Measurements from ENCODE around the gene KTN1. TPM values are rescaled to one million over a fixed set of nuclear protein-coding genes. Genes with fewer than 3 reads are reported as not detected.

Gene KTN1
- total RNA-seq, 1 donor from 2014 or later, result 128 TPM

DNA sequence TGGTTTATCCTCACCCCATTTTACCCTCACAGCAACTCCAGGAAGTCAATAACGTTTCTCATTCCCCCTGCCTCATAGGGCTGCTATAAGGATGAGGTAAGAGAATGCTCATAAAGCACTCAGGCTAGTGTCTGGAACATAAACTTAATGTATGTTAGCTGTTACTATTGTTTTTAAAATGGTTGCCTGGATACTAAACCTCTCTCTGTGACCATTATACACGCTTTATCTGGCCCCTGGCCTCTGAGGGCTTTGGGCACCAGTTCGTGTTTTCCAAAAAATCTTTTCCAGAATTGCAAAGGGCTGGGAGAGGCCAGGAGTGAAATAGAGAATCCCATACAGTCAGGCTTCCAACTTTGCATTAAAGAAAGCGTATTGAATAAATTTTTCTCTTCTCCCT, 113.9 kb downstream of the KTN1 start:
- FAIRE-seq (no peak), DNase-seq (ENCODE audit: low read depth) (no peak)
- H3K27me3 ChIP-seq (ENCODE audit: control insufficient read depth, insufficient read depth, low read length), result no peaks in the 10 kb centered on the region
- H3K36me3 ChIP-seq (ENCODE audit: control insufficient read depth, insufficient read depth, low read length), result no peaks in the 10 kb centered on the region
- TF ChIP-seq, protein P1, sequence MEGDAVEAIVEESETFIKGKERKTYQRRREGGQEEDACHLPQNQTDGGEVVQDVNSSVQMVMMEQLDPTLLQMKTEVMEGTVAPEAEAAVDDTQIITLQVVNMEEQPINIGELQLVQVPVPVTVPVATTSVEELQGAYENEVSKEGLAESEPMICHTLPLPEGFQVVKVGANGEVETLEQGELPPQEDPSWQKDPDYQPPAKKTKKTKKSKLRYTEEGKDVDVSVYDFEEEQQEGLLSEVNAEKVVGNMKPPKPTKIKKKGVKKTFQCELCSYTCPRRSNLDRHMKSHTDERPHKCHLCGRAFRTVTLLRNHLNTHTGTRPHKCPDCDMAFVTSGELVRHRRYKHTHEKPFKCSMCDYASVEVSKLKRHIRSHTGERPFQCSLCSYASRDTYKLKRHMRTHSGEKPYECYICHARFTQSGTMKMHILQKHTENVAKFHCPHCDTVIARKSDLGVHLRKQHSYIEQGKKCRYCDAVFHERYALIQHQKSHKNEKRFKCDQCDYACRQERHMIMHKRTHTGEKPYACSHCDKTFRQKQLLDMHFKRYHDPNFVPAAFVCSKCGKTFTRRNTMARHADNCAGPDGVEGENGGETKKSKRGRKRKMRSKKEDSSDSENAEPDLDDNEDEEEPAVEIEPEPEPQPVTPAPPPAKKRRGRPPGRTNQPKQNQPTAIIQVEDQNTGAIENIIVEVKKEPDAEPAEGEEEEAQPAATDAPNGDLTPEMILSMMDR (IDR thresholded peaks at IDR 0.05; ENCODE audit: insufficient read depth, low read length, severe bottlenecking), result no peak
- no peak overlapping the region for H3K4me3 ChIP-seq (ENCODE audit: low read depth, low read length)

GRCh38 chr14:55697414-55697861, 117.4 kb downstream of the KTN1 start:
- TF ChIP-seq, protein P1 (IDR thresholded peaks at IDR 0.05; ENCODE audit: insufficient read depth, low read length, severe bottlenecking), result no peak
- Histone ChIP-seq H3K36me3 (ENCODE audit: control insufficient read depth, insufficient read depth, low read length) (no peaks in the 10 kb centered on the region), H3K27me3 (ENCODE audit: control insufficient read depth, insufficient read depth, low read length) (no peaks in the 10 kb centered on the region), H3K4me3 (ENCODE audit: low read depth, low read length) (no peak overlapping the region)
- DNase-seq (ENCODE audit: low read depth) (no peak), FAIRE-seq (no peak)

GRCh38 chr14:55698051-55698450, 118.0 kb downstream of the KTN1 start:
- Histone ChIP-seq H3K36me3 (ENCODE audit: control insufficient read depth, insufficient read depth, low read length) (no peaks in the 10 kb centered on the region), H3K4me3 (ENCODE audit: low read depth, low read length) (no peak overlapping the region), H3K27me3 (ENCODE audit: control insufficient read depth, insufficient read depth, low read length) (no peaks in the 10 kb centered on the region)
- DNase-seq (ENCODE audit: low read depth) (no peak), FAIRE-seq (no peak)
- TF ChIP-seq, protein P1 (IDR thresholded peaks at IDR 0.05; ENCODE audit: insufficient read depth, low read length, severe bottlenecking), result no peak

GRCh38 chr14:55699131-55700057, 119.4 kb downstream of the KTN1 start:
- Histone ChIP-seq H3K4me3 (ENCODE audit: low read depth, low read length) (no peak overlapping the region), H3K36me3 (ENCODE audit: control insufficient read depth, insufficient read depth, low read length) (no peaks in the 10 kb centered on the region), H3K27me3 (ENCODE audit: control insufficient read depth, insufficient read depth, low read length) (no peaks in the 10 kb centered on the region)
- TF ChIP-seq, protein P1 (IDR thresholded peaks at IDR 0.05; ENCODE audit: insufficient read depth, low read length, severe bottlenecking), result no peak
- peak; percentile 70 for FAIRE-seq
- peak; percentile 46 for DNase-seq (ENCODE audit: low read depth)

DNA sequence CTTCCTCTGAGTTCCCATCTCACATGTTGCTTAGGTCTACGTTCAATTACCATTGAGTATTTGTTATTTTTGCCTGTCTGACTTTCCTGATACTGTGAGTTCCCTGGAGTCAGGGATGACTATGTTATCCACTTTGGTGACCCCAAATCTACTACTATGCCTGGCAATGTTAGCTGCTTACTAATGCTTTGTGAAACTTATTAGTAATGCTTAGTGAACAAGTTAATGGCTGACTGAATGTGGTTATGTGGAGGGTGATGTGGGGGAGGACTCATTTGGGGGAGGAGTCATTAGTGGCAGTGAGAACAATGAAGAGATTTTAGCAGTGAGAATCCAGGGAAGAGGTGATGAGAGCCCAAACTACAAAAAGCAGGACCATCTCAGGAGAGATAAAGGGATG, 121.6 kb downstream of the KTN1 start:
- peak; percentile 88 for DNase-seq (ENCODE audit: low read depth)
- FAIRE-seq, result no peak
- no peaks in the 10 kb centered on the region for H3K27me3 ChIP-seq (ENCODE audit: control insufficient read depth, insufficient read depth, low read length)

More for the DNA sequence above, 121.6 kb downstream of the KTN1 start:
- TF ChIP-seq, protein P1 (IDR thresholded peaks at IDR 0.05; ENCODE audit: insufficient read depth, low read length, severe bottlenecking), result no peak
- H3K36me3 ChIP-seq (ENCODE audit: control insufficient read depth, insufficient read depth, low read length), result no peaks in the 10 kb centered on the region
- no peak overlapping the region for H3K4me3 ChIP-seq (ENCODE audit: low read depth, low read length)
